CD14-positive monocyte (primary cell): ENCODE measurements around the gene GPC6. TPM values are rescaled to one million over a fixed set of nuclear protein-coding genes. Genes with fewer than 3 reads are reported as not detected.

Experiments
- DNase-seq, 3 donors: peaks; one replicate each; pipeline ENCODE4 v3.0.0-alpha.2; 2011 to 2022
- H2AFZ ChIP-seq: 2 replicates; pipeline ENCODE4 v1.6.0; 2012; ENCODE audit warnings: mild to moderate bottlenecking, low read depth, low read length, inconsistent platforms; ENCODE audit not compliant: insufficient read depth, poor library complexity, severe bottlenecking
- H3K27ac ChIP-seq, 2 donors: 1 replicate in 1 of 2; 2 replicates in 1 of 2; pipeline ENCODE4 v1.5.1; 2012 to 2013; ENCODE audit warnings: low read length in 2 of 2, control low read depth in 1 of 2, inconsistent platforms in 1 of 2, low read depth in 1 of 2, mild to moderate bottlenecking in 1 of 2
- H3K27me3 ChIP-seq, 2 donors: one replicate each; pipeline versions ENCODE4 v1.6.0 to v1.6.1; 2011 to 2013; ENCODE audit warnings: low read length in 2 of 2; ENCODE audit not compliant: control insufficient read depth in 2 of 2, insufficient read depth in 2 of 2
- H3K36me3 ChIP-seq, 2 donors: replicated peaks in 1 of 2; 1 replicate in 1 of 2; 2 replicates in 1 of 2; pipeline versions ENCODE4 v1.5.1 to v1.6.1; 2012 to 2013; ENCODE audit warnings: low read length in 2 of 2, control low read depth in 1 of 2, inconsistent platforms in 1 of 2, mild to moderate bottlenecking in 1 of 2; ENCODE audit not compliant: insufficient read depth in 2 of 2, control insufficient read depth in 1 of 2
- H3K4me1 ChIP-seq, 2 donors: 1 replicate in 1 of 2; 2 replicates in 1 of 2; pipeline versions ENCODE4 v1.5.1 to v1.6.1; 2012 to 2013; ENCODE audit warnings: low read length in 2 of 2, control low read depth in 1 of 2, inconsistent platforms in 1 of 2, mild to moderate bottlenecking in 1 of 2, moderate library complexity in 1 of 2; ENCODE audit not compliant: insufficient read depth in 2 of 2, control insufficient read depth in 1 of 2
- H3K4me2 ChIP-seq: replicated peaks from 2 replicates; pipeline ENCODE3; 2012; ENCODE audit warnings: low read length, moderate library complexity, mild to moderate bottlenecking; ENCODE audit not compliant: poor library complexity, severe bottlenecking; ENCODE audit errors: extremely low read depth
- H3K4me3 ChIP-seq, 3 experiments: fragments of 200-600 bp in 1 of 3; sonication (generic) in 1 of 3; replicated peaks in 1 of 3; 1 replicate in 2 of 3; 2 replicates in 1 of 3; pipeline ENCODE4 v1.5.1; 2011 to 2013; ENCODE audit warnings: low read length in 3 of 3, mild to moderate bottlenecking in 3 of 3, control low read depth in 2 of 3, low read depth in 2 of 3, inconsistent platforms in 1 of 3, moderate library complexity in 1 of 3
- H3K79me2 ChIP-seq: 2 replicates; pipeline ENCODE4 v1.6.0; 2012; ENCODE audit warnings: mild to moderate bottlenecking, control low read depth, inconsistent platforms, low read length, moderate library complexity; ENCODE audit not compliant: insufficient read depth
- H3K9ac ChIP-seq: 2 replicates; pipeline ENCODE4 v1.6.0; 2017; ENCODE audit warnings: low read length, mild to moderate bottlenecking; ENCODE audit not compliant: insufficient read depth, poor library complexity, severe bottlenecking
- H3K9me3 ChIP-seq, 2 donors: replicated peaks in 1 of 2; 1 replicate in 1 of 2; 2 replicates in 1 of 2; pipeline versions ENCODE4 v1.5.1 to v1.6.1; 2012 to 2013; ENCODE audit warnings: low read length in 2 of 2, control low read depth in 1 of 2; ENCODE audit not compliant: control insufficient read depth in 1 of 2, insufficient read depth in 1 of 2
- H4K20me1 ChIP-seq: 2 replicates; pipeline ENCODE4 v1.6.0; 2012; ENCODE audit warnings: mild to moderate bottlenecking, low read length, control low read depth, moderate library complexity; ENCODE audit not compliant: insufficient read depth
- H3K27ac Mint-ChIP-seq, 7 donors: one replicate each; pipeline ENCODE4 v1.8.0; 2020; ENCODE audit warnings: mild to moderate bottlenecking in 7 of 7, mixed read lengths in 7 of 7, moderate library complexity in 6 of 7, inconsistent platforms in 2 of 7
- H3K27me3 Mint-ChIP-seq, 3 donors: one replicate each; pipeline ENCODE4 v1.8.0; 2021 to 2022; ENCODE audit warnings: low read depth in 3 of 3, mild to moderate bottlenecking in 3 of 3, mixed read lengths in 3 of 3, moderate library complexity in 3 of 3, inconsistent platforms in 1 of 3
- H3K36me3 Mint-ChIP-seq, 2 donors: one replicate each; pipeline ENCODE4 v1.8.0; 2020; ENCODE audit warnings: mixed read lengths in 2 of 2, inconsistent platforms in 1 of 2, mild to moderate bottlenecking in 1 of 2
- H3K4me1 Mint-ChIP-seq: one replicate; pipeline ENCODE4 v1.8.0; 2020; ENCODE audit warnings: mild to moderate bottlenecking, mixed read lengths
- H3K4me3 Mint-ChIP-seq, 2 donors: one replicate each; pipeline ENCODE4 v1.8.0; 2020; ENCODE audit warnings: mild to moderate bottlenecking in 2 of 2, mixed read lengths in 2 of 2, moderate library complexity in 1 of 2
- H3K9me3 Mint-ChIP-seq, 7 donors: one replicate each; pipeline ENCODE4 v1.8.0; 2020 to 2022; ENCODE audit warnings: mixed read lengths in 7 of 7, mild to moderate bottlenecking in 6 of 7, moderate library complexity in 6 of 7, inconsistent platforms in 2 of 7
- CTCF ChIP-seq: fragments of 200-600 bp; IDR thresholded peaks from one replicate; pipeline ENCODE4 v1.8.0; 2022; ENCODE audit warnings: antibody characterized with exemption, mild to moderate bottlenecking
- WGBS: methylation state at CpG from one replicate; pipeline ENCODE4 v1.1.5; 2013; ENCODE audit warnings: missing lambda C conversion rate; ENCODE audit not compliant: insufficient coverage; 5-methylcytosine and 5-hydroxymethylcytosine counted together
- intact Hi-C, 2 donors: fragments of 100-400 bp; cut with micrococcal nuclease; formaldehyde crosslinking; loops; one replicate each; pipeline versions ENCODE4 v1.15.0 to v1.15.1; 2023
- polyA plus RNA-seq, 3 donors: library from polyadenylated mRNA; depleted of rRNA in 1 of 3; unstranded in 2 of 3; stranded (reverse) in 1 of 3; fragments of 300-500 nt in 2 of 3; fragments of >200 nt in 1 of 3; fragmentation: Illumina TruSeq in 2 of 3; gene quantifications; 1 replicate in 2 of 3; 2 replicates in 1 of 3; pipeline ENCODE4 v1.2.3, GENCODE V29; 2012 to 2021

The GPC6 gene
- polyA plus RNA-seq, 3 donors = not detected

GRCh38 chr13:94387047-94387446 lies 1160.4 kb downstream of the GPC6 start:
- no peaks in the 10 kb centered on the region for H4K20me1 ChIP-seq
- H3K36me3 ChIP-seq = no peaks in the 10 kb centered on the region
- H3K27me3 ChIP-seq = no peaks in the 10 kb centered on the region
- no peaks in the 10 kb centered on the region for H3K36me3 Mint-ChIP-seq
- no peak for TF ChIP-seq CTCF
- H3K9ac ChIP-seq = no peak overlapping the region
- no peak for DNase-seq
- no peaks in the 10 kb centered on the region for H3K4me1 Mint-ChIP-seq
- peaks cover 0 to 5% (median 3%) of the 10 kb centered on the region in 7 donors for H3K9me3 Mint-ChIP-seq
- H3K27ac ChIP-seq = no peak overlapping the region
- no peak overlapping the region for H3K27ac Mint-ChIP-seq
- peaks cover 0 to 4% (median 3%) of the 10 kb centered on the region in 3 donors for H3K27me3 Mint-ChIP-seq
- no peak overlapping the region for H3K4me3 Mint-ChIP-seq
- no peaks in the 10 kb centered on the region for H3K79me2 ChIP-seq
- no peak overlapping the region for H3K4me3 ChIP-seq
- H3K4me1 ChIP-seq = no peaks in the 10 kb centered on the region
- no peaks in the 10 kb centered on the region for H3K9me3 ChIP-seq
- intact Hi-C loops = no loop called here
- H3K4me2 ChIP-seq = no peak overlapping the region
- H2AFZ ChIP-seq = no peak overlapping the region

GRCh38 chr13:94389604-94390351 lies 1163.2 kb downstream of the GPC6 start:
- no peak overlapping the region for H3K4me2 ChIP-seq
- no peak for DNase-seq
- H3K27me3 ChIP-seq = no peaks in the 10 kb centered on the region
- intact Hi-C loops = no loop called here
- no peak overlapping the region for H3K4me3 Mint-ChIP-seq
- H3K4me1 Mint-ChIP-seq = no peaks in the 10 kb centered on the region
- no peak overlapping the region for H3K4me3 ChIP-seq
- H3K36me3 ChIP-seq = no peaks in the 10 kb centered on the region
- TF ChIP-seq CTCF = no peak
- H4K20me1 ChIP-seq = no peaks in the 10 kb centered on the region
- no peak overlapping the region for H3K9ac ChIP-seq
- no peaks in the 10 kb centered on the region for H3K4me1 ChIP-seq
- no peak overlapping the region for H3K27ac Mint-ChIP-seq
- H2AFZ ChIP-seq = no peak overlapping the region
- peaks cover 0 to 4% (median 2%) of the 10 kb centered on the region in 7 donors for H3K9me3 Mint-ChIP-seq
- no peak overlapping the region for H3K27ac ChIP-seq
- 100% methylated on average over 2 of the region's 7 CpGs for WGBS
- peaks cover 2 to 3% (median 2%) of the 10 kb centered on the region in 3 donors for H3K27me3 Mint-ChIP-seq
- no peaks in the 10 kb centered on the region for H3K36me3 Mint-ChIP-seq
- H3K79me2 ChIP-seq = no peaks in the 10 kb centered on the region
- no peaks in the 10 kb centered on the region for H3K9me3 ChIP-seq
